CD4-positive, alpha-beta T cell (primary cell): ENCODE results near the gene NKAIN2. TPM values are rescaled to one million over a fixed set of nuclear protein-coding genes. Genes with fewer than 3 reads are reported as not detected.

Source experiments
- ATAC-seq: fragments of 200-7000 bp; cut with Tn5 transposase; one replicate; pipeline ENCODE4 v1.10.0; 2022; ENCODE audit warnings: mild to moderate bottlenecking; ENCODE audit not compliant: poor library complexity
- CTCF ChIA-PET: fragments of 350-600 bp; sonication (Branson Sonifier 250); formaldehyde crosslinking; loops from one replicate; lab custom pipeline; 2021; ENCODE audit warnings: antibody characterized with exemption, inconsistent platforms; lab: Charles Lee
- POLR2A ChIA-PET: fragments of 350-600 bp; sonication (Branson Sonifier 250); formaldehyde crosslinking; loops from one replicate; lab custom pipeline; 2021; ENCODE audit warnings: antibody characterized with exemption, inconsistent platforms; lab: Charles Lee
- DNase-seq, 14 experiments: peaks; one replicate each; pipeline ENCODE4 v3.0.0-alpha.2; 2013 to 2020; ENCODE audit warnings: mixed read lengths in 2 of 14
- H3K27ac ChIP-seq, 2 donors: one replicate each; pipeline versions ENCODE4 v1.5.1 to v1.7.0; 2013; ENCODE audit warnings: low read length in 2 of 2, low read depth in 1 of 2, mild to moderate bottlenecking in 1 of 2
- H3K27me3 ChIP-seq, 2 experiments: 1 replicate in 1 of 2; 2 replicates in 1 of 2; pipeline versions ENCODE4 v1.6.1 to v1.7.0; 2013; ENCODE audit warnings: low read length in 2 of 2, control low read depth in 1 of 2, mild to moderate bottlenecking in 1 of 2, moderate library complexity in 1 of 2; ENCODE audit not compliant: insufficient read depth in 2 of 2, control insufficient read depth in 1 of 2
- H3K36me3 ChIP-seq: one replicate; pipeline ENCODE4 v1.6.1; 2013; ENCODE audit warnings: low read length, control low read depth; ENCODE audit not compliant: insufficient read depth
- H3K4me1 ChIP-seq: one replicate; pipeline ENCODE4 v1.6.1; 2013; ENCODE audit warnings: low read length, control low read depth; ENCODE audit not compliant: insufficient read depth
- H3K4me3 ChIP-seq: one replicate; pipeline ENCODE4 v1.5.1; 2013; ENCODE audit warnings: mild to moderate bottlenecking, low read length, moderate library complexity
- H3K9me3 ChIP-seq, 2 experiments: 1 replicate in 1 of 2; 2 replicates in 1 of 2; pipeline versions ENCODE4 v1.6.1 to v1.7.0; 2013; ENCODE audit warnings: low read length in 2 of 2, mild to moderate bottlenecking in 2 of 2, control low read depth in 1 of 2, moderate library complexity in 1 of 2; ENCODE audit not compliant: control insufficient read depth in 1 of 2, insufficient read depth in 1 of 2
- H3K27ac Mint-ChIP-seq: one replicate; pipeline ENCODE4 v1.8.0; 2020; ENCODE audit warnings: mixed read lengths
- H3K27me3 Mint-ChIP-seq: one replicate; pipeline ENCODE4 v1.8.0; 2021; ENCODE audit warnings: mixed read lengths
- H3K36me3 Mint-ChIP-seq: one replicate; pipeline ENCODE4 v1.8.0; 2021; ENCODE audit warnings: low read depth, mixed read lengths
- H3K4me1 Mint-ChIP-seq: one replicate; pipeline ENCODE4 v1.8.0; 2021; ENCODE audit warnings: low read depth, mixed read lengths
- H3K4me3 Mint-ChIP-seq: one replicate; pipeline ENCODE4 v1.8.0; 2020; ENCODE audit warnings: mild to moderate bottlenecking, mixed read lengths
- H3K9me3 Mint-ChIP-seq: one replicate; pipeline ENCODE4 v1.8.0; 2020; ENCODE audit warnings: mixed read lengths
- intact Hi-C, 2 experiments: fragments of 100-400 bp; cut with DNase I in 1 of 2; cut with micrococcal nuclease in 1 of 2; formaldehyde crosslinking; loops; one replicate each; pipeline versions ENCODE4 v1.15.1 to v1.9.0; 2023 to 2025; cut with DNase I, micrococcal nuclease
- total RNA-seq, 174 experiments: library from RNA in 2 of 174; stranded (reverse) in 2 of 174; gene quantifications; one replicate each; pipeline ENCODE4 v1.2.3 and lab custom pipeline; 2021 to 2026
- TF ChIP-seq, protein P1 (sequence below): fragments of 200-600 bp; IDR thresholded peaks from one replicate; pipeline ENCODE4 v1.8.0; 2022; ENCODE audit warnings: antibody characterized with exemption, mild to moderate bottlenecking

The NKAIN2 gene
- total RNA-seq, 2 experiments from 2014 or later = not detected

DNA sequence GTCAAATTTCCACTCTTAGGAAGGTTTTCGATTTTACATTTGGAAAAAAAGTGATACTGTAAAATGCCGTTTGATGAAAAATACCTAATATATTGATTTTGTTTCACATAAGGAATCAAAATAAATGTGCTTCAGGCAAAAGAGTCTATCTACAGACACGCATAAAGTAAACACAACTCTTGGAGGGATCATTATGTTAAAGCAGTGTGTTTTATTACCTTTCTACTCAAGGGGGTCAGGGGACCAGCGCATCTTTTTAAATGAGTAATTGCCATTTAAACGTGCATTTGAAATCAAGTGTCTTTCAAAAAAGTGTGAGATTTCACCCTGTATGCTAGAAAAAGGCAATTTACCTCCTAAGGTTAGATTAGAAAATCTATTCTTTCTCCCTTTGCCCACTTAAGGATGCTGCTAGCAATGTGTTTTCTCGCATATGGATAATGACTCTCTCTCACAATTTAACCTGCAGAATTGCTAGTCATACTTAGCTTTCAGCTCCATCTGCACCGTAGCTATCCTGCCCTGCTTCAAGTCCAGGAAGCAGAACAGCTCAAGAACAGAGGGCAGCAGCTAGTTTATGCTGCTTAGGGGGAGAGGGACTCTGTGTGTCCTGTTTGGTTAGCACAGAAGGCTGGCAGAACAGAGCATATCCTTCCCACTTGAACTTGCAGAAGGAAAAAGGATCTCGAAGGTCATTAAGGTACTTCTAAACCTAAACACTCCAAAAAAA, 35.0 kb downstream of the NKAIN2 start:
- Histone ChIP-seq H3K27me3 (no peaks in the 10 kb centered on the region), H3K36me3 (no peaks in the 10 kb centered on the region), H3K27ac (no peak overlapping the region), H3K9me3 (no peaks in the 10 kb centered on the region), H3K4me3 (no peak overlapping the region), H3K4me1 (no peaks in the 10 kb centered on the region)
- POLR2A ChIA-PET = no interaction called here
- Mint-ChIP-seq H3K27me3 (no peaks in the 10 kb centered on the region), H3K36me3 (no peaks in the 10 kb centered on the region), H3K4me1 (no peaks in the 10 kb centered on the region), H3K9me3 (peaks cover 2% of the 10 kb centered on the region), H3K27ac (no peak overlapping the region), H3K4me3 (no peak overlapping the region)
- ATAC-seq (no peak), DNase-seq (no peak)
- intact Hi-C loops = no loop called here
- CTCF ChIA-PET = no interaction called here
- TF ChIP-seq, protein P1, sequence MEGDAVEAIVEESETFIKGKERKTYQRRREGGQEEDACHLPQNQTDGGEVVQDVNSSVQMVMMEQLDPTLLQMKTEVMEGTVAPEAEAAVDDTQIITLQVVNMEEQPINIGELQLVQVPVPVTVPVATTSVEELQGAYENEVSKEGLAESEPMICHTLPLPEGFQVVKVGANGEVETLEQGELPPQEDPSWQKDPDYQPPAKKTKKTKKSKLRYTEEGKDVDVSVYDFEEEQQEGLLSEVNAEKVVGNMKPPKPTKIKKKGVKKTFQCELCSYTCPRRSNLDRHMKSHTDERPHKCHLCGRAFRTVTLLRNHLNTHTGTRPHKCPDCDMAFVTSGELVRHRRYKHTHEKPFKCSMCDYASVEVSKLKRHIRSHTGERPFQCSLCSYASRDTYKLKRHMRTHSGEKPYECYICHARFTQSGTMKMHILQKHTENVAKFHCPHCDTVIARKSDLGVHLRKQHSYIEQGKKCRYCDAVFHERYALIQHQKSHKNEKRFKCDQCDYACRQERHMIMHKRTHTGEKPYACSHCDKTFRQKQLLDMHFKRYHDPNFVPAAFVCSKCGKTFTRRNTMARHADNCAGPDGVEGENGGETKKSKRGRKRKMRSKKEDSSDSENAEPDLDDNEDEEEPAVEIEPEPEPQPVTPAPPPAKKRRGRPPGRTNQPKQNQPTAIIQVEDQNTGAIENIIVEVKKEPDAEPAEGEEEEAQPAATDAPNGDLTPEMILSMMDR = no peak

DNA sequence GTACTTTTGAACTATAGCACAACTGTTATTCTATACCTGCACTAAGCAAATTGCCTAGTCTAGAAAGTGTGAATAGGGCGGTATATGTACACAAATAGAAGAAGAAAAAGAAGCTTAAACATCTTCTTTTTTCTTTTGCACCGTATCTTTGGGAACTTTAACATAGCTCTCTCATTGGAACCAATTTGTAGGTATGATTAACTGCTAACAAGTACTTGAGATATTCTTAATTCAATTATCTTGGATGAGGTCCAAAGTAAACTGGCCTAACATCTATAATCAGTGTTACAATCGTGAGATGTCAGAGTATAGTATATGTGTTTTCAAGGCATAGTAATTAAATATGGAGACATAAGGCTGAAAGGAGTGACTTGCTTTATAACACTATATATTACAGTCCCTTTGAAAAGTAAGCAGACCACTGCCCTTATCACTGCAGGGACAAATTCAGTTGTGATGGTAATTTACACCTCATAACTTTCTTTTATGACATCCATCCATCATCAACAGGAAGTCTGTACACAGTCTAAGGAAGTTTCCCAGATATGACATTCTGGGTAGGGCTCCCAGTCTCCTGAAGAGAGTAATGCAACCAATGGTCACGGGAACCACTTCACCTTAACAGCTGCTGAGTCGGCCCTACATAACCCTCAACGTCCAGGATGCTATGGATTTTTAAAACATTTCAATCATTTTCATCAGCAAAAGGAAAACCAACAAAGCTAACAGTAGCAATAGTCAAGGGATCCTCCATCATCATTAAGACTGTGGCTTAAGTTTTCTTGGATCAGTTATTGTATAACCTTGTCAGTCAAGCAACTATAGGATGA, 37.6 kb downstream of the NKAIN2 start:
- Histone ChIP-seq H3K4me3 (no peak overlapping the region), H3K36me3 (no peaks in the 10 kb centered on the region), H3K4me1 (no peaks in the 10 kb centered on the region), H3K27me3 (no peaks in the 10 kb centered on the region), H3K9me3 (no peaks in the 10 kb centered on the region), H3K27ac (no peak overlapping the region)
- Mint-ChIP-seq H3K27ac (no peak overlapping the region), H3K4me1 (no peaks in the 10 kb centered on the region), H3K4me3 (no peak overlapping the region), H3K27me3 (no peaks in the 10 kb centered on the region), H3K36me3 (no peaks in the 10 kb centered on the region), H3K9me3 (peaks cover 2% of the 10 kb centered on the region)
- no peak for ATAC-seq
- DNase-seq = no peak
- TF ChIP-seq, protein P1 = no peak
- ChIA-PET POLR2A (no interaction called here), CTCF (no interaction called here)
- intact Hi-C loops = no loop called here

DNA sequence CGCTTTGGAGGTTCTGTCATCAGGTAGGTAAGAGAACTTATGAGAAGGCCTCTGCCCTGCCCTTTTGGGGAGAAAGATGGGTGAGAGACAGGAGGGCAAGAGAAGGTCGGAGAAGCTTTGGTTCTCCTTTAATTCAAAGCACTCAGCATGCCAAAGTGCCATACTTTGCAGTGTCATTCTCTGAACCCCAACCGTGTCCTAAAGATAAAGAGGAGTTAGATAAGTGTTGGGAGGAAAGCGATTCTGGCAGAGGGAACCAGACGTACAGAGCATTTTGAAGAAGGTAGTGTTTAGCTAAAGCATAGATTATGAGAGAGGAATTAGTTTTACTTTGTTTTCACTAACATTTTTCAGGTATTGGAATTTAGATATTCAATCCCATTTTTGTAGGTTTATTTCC, 40.3 kb downstream of the NKAIN2 start:
- ATAC-seq (no peak), DNase-seq (no peak)
- intact Hi-C loops = no loop called here
- Mint-ChIP-seq H3K4me3 (no peak overlapping the region), H3K27ac (no peak overlapping the region), H3K4me1 (no peaks in the 10 kb centered on the region), H3K9me3 (peaks cover 2% of the 10 kb centered on the region), H3K36me3 (no peaks in the 10 kb centered on the region), H3K27me3 (no peaks in the 10 kb centered on the region)
- no peaks in the 10 kb centered on the region for H3K9me3 ChIP-seq
- no peak overlapping the region for H3K27ac ChIP-seq
- ChIA-PET POLR2A (no interaction called here), CTCF (no interaction called here)
- no peaks in the 10 kb centered on the region for H3K36me3 ChIP-seq
- no peaks in the 10 kb centered on the region for H3K4me1 ChIP-seq
- TF ChIP-seq, protein P1 = no peak
- H3K27me3 ChIP-seq = no peaks in the 10 kb centered on the region
- no peak overlapping the region for H3K4me3 ChIP-seq
